ENCODE data around the gene RNF121.

DNA sequence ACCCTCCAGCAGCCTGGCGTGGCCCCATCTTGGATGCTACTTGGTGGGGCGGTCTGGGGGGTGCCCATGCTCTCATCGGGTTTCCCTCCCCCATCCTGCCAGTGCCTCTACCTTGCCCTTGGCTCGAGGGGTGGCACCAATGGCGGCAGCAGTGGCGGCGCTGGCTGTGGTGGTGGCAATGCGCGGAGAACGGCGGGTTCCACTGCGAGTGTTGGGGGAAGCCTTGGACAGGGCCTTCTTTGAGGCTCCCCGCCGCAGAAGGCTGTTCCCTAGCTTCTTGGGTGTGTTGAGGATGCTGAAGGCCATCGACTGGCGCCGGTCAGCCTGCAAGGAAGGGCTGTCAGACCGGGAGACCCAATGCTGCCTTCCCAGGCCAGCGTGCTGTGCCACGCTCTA, 74.9 kb downstream of the RNF121 start:
- no peak for TF ChIP-seq POLR2A (IDR thresholded peaks at IDR 0.05; ENCODE audit: extremely low read depth, insufficient read length)
- TF ChIP-seq, protein P1, sequence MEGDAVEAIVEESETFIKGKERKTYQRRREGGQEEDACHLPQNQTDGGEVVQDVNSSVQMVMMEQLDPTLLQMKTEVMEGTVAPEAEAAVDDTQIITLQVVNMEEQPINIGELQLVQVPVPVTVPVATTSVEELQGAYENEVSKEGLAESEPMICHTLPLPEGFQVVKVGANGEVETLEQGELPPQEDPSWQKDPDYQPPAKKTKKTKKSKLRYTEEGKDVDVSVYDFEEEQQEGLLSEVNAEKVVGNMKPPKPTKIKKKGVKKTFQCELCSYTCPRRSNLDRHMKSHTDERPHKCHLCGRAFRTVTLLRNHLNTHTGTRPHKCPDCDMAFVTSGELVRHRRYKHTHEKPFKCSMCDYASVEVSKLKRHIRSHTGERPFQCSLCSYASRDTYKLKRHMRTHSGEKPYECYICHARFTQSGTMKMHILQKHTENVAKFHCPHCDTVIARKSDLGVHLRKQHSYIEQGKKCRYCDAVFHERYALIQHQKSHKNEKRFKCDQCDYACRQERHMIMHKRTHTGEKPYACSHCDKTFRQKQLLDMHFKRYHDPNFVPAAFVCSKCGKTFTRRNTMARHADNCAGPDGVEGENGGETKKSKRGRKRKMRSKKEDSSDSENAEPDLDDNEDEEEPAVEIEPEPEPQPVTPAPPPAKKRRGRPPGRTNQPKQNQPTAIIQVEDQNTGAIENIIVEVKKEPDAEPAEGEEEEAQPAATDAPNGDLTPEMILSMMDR (IDR thresholded peaks at IDR 0.05; ENCODE audit: low read depth, low read length), result no peak
- TF ChIP-seq, protein P2, sequence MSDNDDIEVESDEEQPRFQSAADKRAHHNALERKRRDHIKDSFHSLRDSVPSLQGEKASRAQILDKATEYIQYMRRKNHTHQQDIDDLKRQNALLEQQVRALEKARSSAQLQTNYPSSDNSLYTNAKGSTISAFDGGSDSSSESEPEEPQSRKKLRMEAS (IDR thresholded peaks at IDR 0.05; ENCODE audit: low read depth, low read length), result no peak

Measured in NB4 (cell line).